ENCODE measurements around the gene ANO6. TPM values are rescaled to one million over a fixed set of nuclear protein-coding genes. Genes with fewer than 3 reads are reported as not detected.

The ANO6 gene
- total and polyA plus RNA-seq, 2 of the 4 experiments (the other 2 are of a cell fraction): 21.6 to 41.0 TPM

- H3K9me3 ChIP-seq (ENCODE audit: control insufficient read depth, insufficient read depth, low read length): 0 out of 2 replicates have a peak, but pooled peaks cover 4% of the 10 kb centered on the region
- no peaks in the 10 kb centered on the region for H3K9me1 ChIP-seq (ENCODE audit: insufficient read depth, low read length)
- no peak for DNase-seq
- no peak overlapping the region for H3K27ac ChIP-seq (ENCODE audit: insufficient read depth, low read length)
- no peak overlapping the region for H3K56ac ChIP-seq (ENCODE audit: extremely low read depth, insufficient read depth, low read length)
- H2BK5ac ChIP-seq (ENCODE audit: low read depth, low read length, poor library complexity, severe bottlenecking): no peak overlapping the region
- in situ Hi-C loops (cut with MboI; ENCODE audit: low sequenced_read_pairs): no loop called here
- TF ChIP-seq SMC3 (IDR thresholded peaks at IDR 0.05; ENCODE audit: low read depth, low read length): no peak
- TF ChIP-seq FOS (IDR thresholded peaks at IDR 0.05; ENCODE audit: low read depth, low read length): no peak
- no peak for TF ChIP-seq CTCF (conservative IDR thresholded peaks at IDR 0.05; ENCODE audit: low read depth, low read length)
- TF ChIP-seq CHD1 (IDR thresholded peaks at IDR 0.05; ENCODE audit: low read depth, low read length): no peak
- TF ChIP-seq NFE2L2 (IDR thresholded peaks at IDR 0.05; ENCODE audit: low read depth, low read length): no peak
- no peak for TF ChIP-seq MAZ (IDR thresholded peaks at IDR 0.05; ENCODE audit: borderline replicate concordance, low read depth, low read length)
- TF ChIP-seq POLR2A (IDR thresholded peaks at IDR 0.05; ENCODE audit: low read depth, low read length): no peak
- TF ChIP-seq RCOR1 (IDR thresholded peaks at IDR 0.05; ENCODE audit: insufficient replicate concordance, low read length): no peak
- TF ChIP-seq USF2 (IDR thresholded peaks at IDR 0.05; ENCODE audit: low read depth, low read length): no peak
- TF ChIP-seq RFX5 (IDR thresholded peaks at IDR 0.05; ENCODE audit: low read depth, low read length): no peak
- TF ChIP-seq BHLHE40 (IDR thresholded peaks at IDR 0.05; ENCODE audit: low read depth, low read length): no peak
- TF ChIP-seq ELK1 (IDR thresholded peaks at IDR 0.05; ENCODE audit: borderline replicate concordance, low read depth, low read length): no peak
- TF ChIP-seq CEBPB (IDR thresholded peaks at IDR 0.05; ENCODE audit: low read depth, low read length): no peak
- TF ChIP-seq MAFK (IDR thresholded peaks at IDR 0.05; ENCODE audit: low read depth, low read length): no peak
- TF ChIP-seq RAD21 (IDR thresholded peaks at IDR 0.05; ENCODE audit: low read length): no peak
- TF ChIP-seq MXI1 (IDR thresholded peaks at IDR 0.05; ENCODE audit: borderline replicate concordance, low read depth, low read length): no peak
- H3K36me3 ChIP-seq (ENCODE audit: control insufficient read depth, insufficient read depth, low read length): no peaks in the 10 kb centered on the region
- no peaks in the 10 kb centered on the region for H4K20me1 ChIP-seq (ENCODE audit: insufficient read depth, low read length)
- no peak overlapping the region for H3K4me3 ChIP-seq (ENCODE audit: insufficient read depth, low read depth, low read length)
- no peak overlapping the region for H3K9ac ChIP-seq (ENCODE audit: low read depth, low read length)
- no TSS peak for BruUV-seq (replicated peaks)
- no peak overlapping the region for H4K8ac ChIP-seq (ENCODE audit: low read depth in 2 of 2, low read length in 2 of 2)
- no peak overlapping the region for H2AK5ac ChIP-seq (ENCODE audit: low read depth, low read length)
- WGBS, 2 experiments (ENCODE audit: extremely low coverage in 2 of 2, insufficient read length in 1 of 2): no CpG with 5 or more reads among the region's 1 CpG
- no peak overlapping the region for H3K23ac ChIP-seq (ENCODE audit: low read depth, low read length)
- no peak overlapping the region for H3K14ac ChIP-seq (replicated peaks; ENCODE audit: low read depth, low read length)
- no peak overlapping the region for H4K91ac ChIP-seq (ENCODE audit: insufficient read depth, low read depth, low read length)
- intact Hi-C loops (cut with micrococcal nuclease): no loop called here
- no peak overlapping the region for H2BK20ac ChIP-seq (ENCODE audit: low read depth, low read length)
- H3K4ac ChIP-seq (ENCODE audit: low read depth, low read length): no peak overlapping the region
- no peak overlapping the region for H2BK15ac ChIP-seq (ENCODE audit: low read depth, low read length)
- dilution Hi-C loops (cut with HindIII; ENCODE audit: low sequenced_read_pairs, unreplicated experiment): no loop called here
- H3K4me2 ChIP-seq (ENCODE audit: low read depth, low read length): no peak overlapping the region
- ChIA-PET POLR2A (ENCODE audit: unreplicated experiment) (no interaction called here), CTCF (no interaction called here)
- H3K4me1 ChIP-seq (ENCODE audit: control insufficient read depth, insufficient read depth, low read length): no peaks in the 10 kb centered on the region
- H2AK9ac ChIP-seq (replicated peaks; ENCODE audit: low read depth, low read length, poor library complexity): no peak overlapping the region
- ATAC-seq (ENCODE audit: low read depth): no peak
- no peaks in the 10 kb centered on the region for H3K79me1 ChIP-seq (ENCODE audit: low read depth in 1 of 2, low read length in 2 of 2)
- no peak overlapping the region for H3K18ac ChIP-seq (ENCODE audit: low read depth, low read length)
- H4K5ac ChIP-seq (ENCODE audit: low read depth, low read length): no peak overlapping the region
- H2AFZ ChIP-seq (replicated peaks; ENCODE audit: low read length, poor library complexity): no peak overlapping the region
- no peak overlapping the region for H2BK120ac ChIP-seq (ENCODE audit: low read depth, low read length)
- peaks cover 4% of the 10 kb centered on the region for H3K27me3 ChIP-seq (ENCODE audit: control insufficient read depth, insufficient read depth, low read length)
These were observed 261.6 kb downstream of the ANO6 start for GRCh38 chr12:45477526-45477925.

All from IMR-90 (cell line).